Epithelial cell of umbilical artery (primary cell): ENCODE measurements around the gene OSBPL6. TPM values are rescaled to one million over a fixed set of nuclear protein-coding genes. Genes with fewer than 3 reads are reported as not detected.

Experiments
- total RNA-seq: library from RNA; depleted of rRNA; stranded (reverse); fragments of >200 nt; gene quantifications from 2 replicates; pipeline ENCODE4 v1.2.3, GENCODE V29; 2014

Gene OSBPL6
- total RNA-seq = 0.97 and 1.7 TPM in 2 replicates

DNA sequence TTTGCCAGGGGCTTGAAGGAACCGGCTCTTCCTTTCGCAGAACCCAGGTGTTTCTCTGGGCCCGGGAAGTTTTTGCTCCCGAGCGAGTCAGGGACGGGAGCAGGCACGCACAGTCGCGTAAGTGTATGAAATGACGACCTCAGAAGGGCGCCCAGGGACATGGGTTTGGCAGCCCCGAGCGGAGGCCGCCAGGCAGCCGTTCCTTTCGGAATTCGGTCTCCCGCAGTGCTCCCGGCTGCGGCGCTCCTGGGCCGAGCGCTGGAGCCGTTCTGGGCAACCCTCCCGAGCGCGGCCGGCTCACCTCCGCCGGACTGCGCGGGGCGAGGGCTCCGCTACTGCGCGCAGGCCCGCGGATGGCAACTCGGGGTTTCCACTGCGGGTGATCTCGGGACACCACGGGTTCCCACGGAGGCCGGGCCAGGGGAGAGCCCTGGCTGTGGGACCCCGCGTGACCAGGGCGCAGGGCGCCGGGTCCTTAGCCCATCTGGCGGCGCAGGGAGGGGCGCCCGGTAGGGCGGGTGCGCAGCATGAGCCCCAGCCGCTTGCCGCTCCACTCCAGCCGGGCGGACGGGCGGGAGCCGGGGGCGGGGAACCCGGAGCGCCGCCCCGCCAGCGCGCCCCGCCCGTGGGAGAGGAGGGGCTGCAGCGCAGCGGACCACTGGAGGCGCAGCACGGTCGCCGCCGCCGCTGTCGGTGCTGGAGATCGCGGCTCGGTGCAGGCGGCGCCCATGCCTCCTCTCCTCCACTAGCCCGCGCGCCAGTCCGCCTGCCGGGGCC is at the start of gene OSBPL6:
Gene OSBPL6, plus strand, starts transcription at position 690 of the 777 bp plus-strand sequence. CDS start 111,673 bp downstream, outside the sequence.

GRCh38 chr2:178450774-178451525 is 256.6 kb downstream of the OSBPL6 start, which contains the start of the genes PJVK and PRKRA:
Gene PJVK, plus strand, starts transcription at chr2:178451378. Its CDS starts 2,032 bp downstream, at chr2:178453410.
Gene PRKRA, minus strand, starts transcription at chr2:178451175. Its CDS starts 145 bp downstream, at chr2:178451030.

Other genes with a start within 250 kb of the OSBPL6 start
- under 0.01 TPM in 1 of 2 replicates, not detected in the other for gene PDE11A, start 121.7 kb upstream of the OSBPL6 start, total RNA-seq
- gene RBM45, start 82.1 kb upstream of the OSBPL6 start, total RNA-seq = 14.3 and 31.2 TPM in 2 replicates